Mucosa of descending colon (tissue), 3 donors: ENCODE measurements around the gene OSBPL6. TPM values are rescaled to one million over a fixed set of nuclear protein-coding genes. Genes with fewer than 3 reads are reported as not detected.

Experiments used
- ATAC-seq: fragments of 200-7000 bp; cut with Tn5 transposase; one replicate; pipeline ENCODE4 v1.9.1; 2020; ENCODE audit warnings: mild to moderate bottlenecking, moderate library complexity
- DNase-seq, 3 donors: peaks; one replicate each; pipeline ENCODE4 v3.0.0-alpha.2; 2020
- H3K36me3 ChIP-seq: fragments of 200-600 bp; one replicate; pipeline ENCODE4 v1.8.0; 2021; ENCODE audit warnings: low read depth, mild to moderate bottlenecking
- H3K4me1 ChIP-seq: fragments of 200-600 bp; one replicate; pipeline ENCODE4 v1.8.0; 2021; ENCODE audit warnings: low read depth, mild to moderate bottlenecking
- H3K4me3 ChIP-seq: fragments of 200-600 bp; one replicate; pipeline ENCODE4 v1.8.0; 2021; ENCODE audit warnings: mild to moderate bottlenecking
- H3K9me3 ChIP-seq: fragments of 200-600 bp; one replicate; pipeline ENCODE4 v1.8.0; 2021; ENCODE audit warnings: mild to moderate bottlenecking
- intact Hi-C, 2 donors: fragments of 100-400 bp; cut with DNase I in 1 of 2; cut with micrococcal nuclease in 1 of 2; formaldehyde crosslinking; loops; one replicate each; pipeline versions ENCODE4 v1.11.0 to v1.11.1; 2022; cut with DNase I, micrococcal nuclease
- total RNA-seq, 3 donors: library from RNA; stranded (reverse); fragmentation: NEBNext Ultra II Directional in 2 of 3; extraction: Animal tissue kit (Norgen Biotek cat#: 25700) in 2 of 3; gene quantifications; one replicate each; pipeline versions ENCODE4 v1.2.1 to v1.2.4, GENCODE V29; 2021 to 2023
- TF ChIP-seq, protein P1 (sequence below): fragments of 200-600 bp; IDR thresholded peaks from one replicate; pipeline ENCODE4 v1.8.0; 2022; ENCODE audit warnings: antibody characterized with exemption, mild to moderate bottlenecking
- donor health status: DM: no; HTN: no; CAD: no; lungs with moderate emphysema.
- donor health status: DM: no; HTN: no; CAD: no.
- donor health status: DM: no; HTN: yes; CAD: no.

OSBPL6 gene
- total RNA-seq, 3 donors from 2014 or later, result 1.3 to 2.7 (median 1.5) TPM

DNA sequence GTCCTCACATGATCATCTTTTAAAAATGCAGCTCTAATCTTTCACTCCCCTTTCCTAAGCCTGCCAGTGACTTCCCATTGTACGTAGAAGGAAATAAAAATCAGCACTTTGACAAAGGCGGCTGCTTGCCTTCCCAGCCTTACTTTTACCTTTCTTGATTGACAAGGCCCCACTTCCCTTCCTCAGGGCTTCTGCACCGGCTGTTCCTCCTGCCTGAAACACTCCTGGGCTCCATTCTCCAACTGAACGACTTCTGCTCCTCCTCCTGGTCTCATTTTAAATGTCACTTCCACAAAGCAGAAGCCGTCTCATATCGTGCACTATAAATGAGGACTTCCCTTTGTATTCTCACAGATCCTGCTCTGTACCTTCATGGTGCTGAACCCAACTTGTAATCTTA is 56.1 kb downstream of the OSBPL6 start:
- no peaks in the 10 kb centered on the region for H3K36me3 ChIP-seq
- intact Hi-C loops, result no loop called here
- H3K4me1 ChIP-seq, result no peaks in the 10 kb centered on the region
- no peak for ATAC-seq
- TF ChIP-seq, protein P1, sequence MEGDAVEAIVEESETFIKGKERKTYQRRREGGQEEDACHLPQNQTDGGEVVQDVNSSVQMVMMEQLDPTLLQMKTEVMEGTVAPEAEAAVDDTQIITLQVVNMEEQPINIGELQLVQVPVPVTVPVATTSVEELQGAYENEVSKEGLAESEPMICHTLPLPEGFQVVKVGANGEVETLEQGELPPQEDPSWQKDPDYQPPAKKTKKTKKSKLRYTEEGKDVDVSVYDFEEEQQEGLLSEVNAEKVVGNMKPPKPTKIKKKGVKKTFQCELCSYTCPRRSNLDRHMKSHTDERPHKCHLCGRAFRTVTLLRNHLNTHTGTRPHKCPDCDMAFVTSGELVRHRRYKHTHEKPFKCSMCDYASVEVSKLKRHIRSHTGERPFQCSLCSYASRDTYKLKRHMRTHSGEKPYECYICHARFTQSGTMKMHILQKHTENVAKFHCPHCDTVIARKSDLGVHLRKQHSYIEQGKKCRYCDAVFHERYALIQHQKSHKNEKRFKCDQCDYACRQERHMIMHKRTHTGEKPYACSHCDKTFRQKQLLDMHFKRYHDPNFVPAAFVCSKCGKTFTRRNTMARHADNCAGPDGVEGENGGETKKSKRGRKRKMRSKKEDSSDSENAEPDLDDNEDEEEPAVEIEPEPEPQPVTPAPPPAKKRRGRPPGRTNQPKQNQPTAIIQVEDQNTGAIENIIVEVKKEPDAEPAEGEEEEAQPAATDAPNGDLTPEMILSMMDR, result no peak
- DNase-seq, result no peak
- no peak overlapping the region for H3K4me3 ChIP-seq
- no peaks in the 10 kb centered on the region for H3K9me3 ChIP-seq

DNA sequence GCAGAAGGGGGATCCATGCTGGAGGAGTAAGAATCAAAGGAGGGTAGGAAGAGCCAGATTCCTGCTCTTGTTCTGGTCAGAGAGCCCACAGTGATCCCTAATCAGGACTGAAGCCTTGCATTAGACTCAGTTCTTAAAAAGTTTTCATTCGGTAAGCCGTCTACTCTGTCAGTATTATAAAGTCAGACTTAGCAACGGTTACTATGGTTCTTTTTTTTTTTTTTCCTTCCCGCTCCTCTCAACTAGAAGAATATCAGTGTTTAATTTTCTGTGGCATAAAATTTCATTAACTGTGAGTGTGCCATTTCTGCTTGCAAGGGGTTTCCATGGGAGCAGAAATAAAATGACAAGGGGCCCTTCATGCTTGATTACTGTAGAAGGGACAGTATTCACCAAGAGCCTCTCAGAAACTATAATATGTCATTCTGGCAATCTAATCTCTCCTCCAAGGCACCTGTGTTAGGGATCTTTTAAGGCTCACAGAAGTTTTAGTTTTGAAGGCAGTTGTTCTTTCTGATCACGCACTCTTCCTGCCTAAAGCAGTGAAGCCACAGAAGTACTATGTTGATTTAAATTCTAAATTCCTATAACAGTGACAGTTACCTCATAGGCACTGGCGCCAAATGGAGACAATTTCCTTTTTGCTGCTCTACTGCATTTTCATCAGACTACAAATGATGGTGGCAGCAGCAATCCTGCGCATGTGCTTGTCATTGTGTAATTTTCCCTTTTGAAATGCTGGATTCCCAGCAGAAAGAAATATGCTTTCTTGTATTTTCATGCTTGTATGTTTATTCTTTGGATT is 57.0 kb downstream of the OSBPL6 start:
- TF ChIP-seq, protein P1, result no peak
- Histone ChIP-seq H3K9me3 (no peaks in the 10 kb centered on the region), H3K36me3 (no peaks in the 10 kb centered on the region), H3K4me3 (no peak overlapping the region), H3K4me1 (no peaks in the 10 kb centered on the region)
- DNase-seq (no peak), ATAC-seq (no peak)
- intact Hi-C loops, result no loop called here

DNA sequence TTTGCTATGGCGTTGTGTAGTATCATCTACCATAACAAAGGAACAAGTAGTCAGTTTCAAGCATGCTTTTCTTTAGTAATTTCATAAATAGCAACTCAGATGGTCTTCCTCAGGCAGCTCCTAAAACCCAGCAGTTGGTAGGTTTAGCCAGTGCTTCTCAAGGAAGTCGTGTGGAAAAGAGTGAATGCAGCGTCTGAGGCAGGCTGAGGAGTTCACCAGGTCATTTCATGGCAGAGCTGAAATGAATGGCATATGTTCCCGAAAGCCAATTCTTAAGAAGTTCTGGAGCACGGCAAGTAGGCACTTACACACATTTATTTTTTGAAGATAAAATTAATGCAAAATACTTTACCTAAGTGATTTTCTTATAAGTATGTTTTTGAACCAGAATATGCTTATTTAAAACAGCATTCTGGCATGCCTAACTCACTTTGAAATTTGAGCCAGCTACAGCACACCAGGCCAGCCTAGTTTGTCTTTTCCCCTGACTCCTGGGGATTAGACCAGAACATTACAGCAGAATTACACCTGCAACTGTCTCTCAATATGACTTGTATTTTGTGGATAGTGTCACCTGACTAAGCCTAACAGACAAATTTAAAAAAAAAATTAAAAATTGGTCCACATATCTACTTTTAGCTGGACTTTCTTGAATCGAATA is 62.2 kb downstream of the OSBPL6 start:
- TF ChIP-seq, protein P1, result no peak
- intact Hi-C loops, result no loop called here
- Histone ChIP-seq H3K4me1 (no peaks in the 10 kb centered on the region), H3K9me3 (no peaks in the 10 kb centered on the region), H3K4me3 (no peak overlapping the region), H3K36me3 (no peaks in the 10 kb centered on the region)
- DNase-seq (no peak), ATAC-seq (no peak)

DNA sequence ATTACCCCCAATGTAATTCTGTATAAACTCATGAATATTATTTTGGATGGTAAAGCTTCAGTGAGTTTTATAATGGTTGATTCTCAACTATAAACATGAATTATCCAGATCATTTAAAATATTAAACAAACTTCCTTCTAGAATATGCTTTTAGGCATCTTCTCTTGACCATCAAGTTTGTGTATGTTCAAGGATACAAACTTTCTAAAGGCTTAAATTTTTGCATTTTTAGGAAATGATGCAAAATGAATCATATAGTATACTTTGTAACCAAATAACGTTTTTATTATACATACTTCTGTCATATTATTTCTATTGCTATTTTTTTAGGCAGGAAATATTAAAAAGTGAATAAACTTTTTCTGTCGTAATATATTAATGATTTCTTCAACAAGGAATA is 62.8 kb downstream of the OSBPL6 start:
- TF ChIP-seq, protein P1, result no peak
- ATAC-seq, result no peak
- Histone ChIP-seq H3K36me3 (no peaks in the 10 kb centered on the region), H3K4me3 (no peak overlapping the region), H3K4me1 (no peaks in the 10 kb centered on the region), H3K9me3 (no peaks in the 10 kb centered on the region)
- DNase-seq, result no peak
- intact Hi-C loops, result no loop called here

DNA sequence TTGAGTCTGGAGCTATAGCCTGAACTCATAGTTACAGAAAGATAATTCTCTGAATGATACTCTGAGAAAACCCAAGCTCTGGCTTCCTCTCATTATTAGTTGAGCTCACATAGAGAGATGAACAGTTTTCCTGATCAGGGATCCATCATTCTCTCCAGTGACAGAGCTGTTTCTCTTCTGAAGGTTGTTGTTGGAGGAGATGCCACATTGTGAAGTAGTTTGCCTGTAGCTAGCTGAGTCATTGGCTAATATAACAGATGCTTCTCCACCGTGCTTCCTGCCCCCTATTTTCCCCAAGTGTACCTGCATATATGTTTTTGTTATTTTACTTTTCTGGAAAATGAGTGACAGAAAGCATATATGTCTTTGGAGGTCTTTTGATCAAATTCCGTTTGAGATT is 64.6 kb downstream of the OSBPL6 start:
- TF ChIP-seq, protein P1, result no peak
- no peak for ATAC-seq
- intact Hi-C loops, result no loop called here

More for the DNA sequence above, 64.6 kb downstream of the OSBPL6 start:
- H3K9me3 ChIP-seq, result no peaks in the 10 kb centered on the region
- H3K36me3 ChIP-seq, result no peaks in the 10 kb centered on the region
- H3K4me3 ChIP-seq, result no peak overlapping the region
- no peak for DNase-seq
- no peaks in the 10 kb centered on the region for H3K4me1 ChIP-seq
